DOHH2 (cell line): ENCODE data around the gene MANSC4.

ENCODE experiments used
- CTCF ChIP-seq: fragments of 200-600 bp; sonication (generic); IDR thresholded peaks from one replicate; pipeline ENCODE4 v1.5.1; 2014; ENCODE audit warnings: antibody characterized with exemption, mild to moderate bottlenecking, low read depth, low read length; ENCODE audit not compliant: poor library complexity, severe bottlenecking
- EZH2phosphoT487 ChIP-seq: fragments of 200-600 bp; sonication (generic); IDR thresholded peaks from 2 replicates; pipeline ENCODE4 v1.6.1; 2017; ENCODE audit warnings: borderline replicate concordance, mild to moderate bottlenecking, antibody characterized with exemption, low read length, moderate library complexity, mixed read lengths

GRCh38 chr12:27751386-27752047 is 28.5 kb downstream of the MANSC4 start:
- TF ChIP-seq CTCF: no peak
- TF ChIP-seq EZH2phosphoT487: no peak
